GM21737 (cell line): Measurements from ENCODE around the gene CHD9.

Experiments
- ATAC-seq: cut with Tn5 transposase; IDR thresholded peaks from one replicate; pipeline ENCODE4 v1.9.1; 2021; ENCODE audit warnings: mild to moderate bottlenecking, moderate library complexity; ENCODE audit not compliant: unreplicated experiment

CHD9 gene

DNA sequence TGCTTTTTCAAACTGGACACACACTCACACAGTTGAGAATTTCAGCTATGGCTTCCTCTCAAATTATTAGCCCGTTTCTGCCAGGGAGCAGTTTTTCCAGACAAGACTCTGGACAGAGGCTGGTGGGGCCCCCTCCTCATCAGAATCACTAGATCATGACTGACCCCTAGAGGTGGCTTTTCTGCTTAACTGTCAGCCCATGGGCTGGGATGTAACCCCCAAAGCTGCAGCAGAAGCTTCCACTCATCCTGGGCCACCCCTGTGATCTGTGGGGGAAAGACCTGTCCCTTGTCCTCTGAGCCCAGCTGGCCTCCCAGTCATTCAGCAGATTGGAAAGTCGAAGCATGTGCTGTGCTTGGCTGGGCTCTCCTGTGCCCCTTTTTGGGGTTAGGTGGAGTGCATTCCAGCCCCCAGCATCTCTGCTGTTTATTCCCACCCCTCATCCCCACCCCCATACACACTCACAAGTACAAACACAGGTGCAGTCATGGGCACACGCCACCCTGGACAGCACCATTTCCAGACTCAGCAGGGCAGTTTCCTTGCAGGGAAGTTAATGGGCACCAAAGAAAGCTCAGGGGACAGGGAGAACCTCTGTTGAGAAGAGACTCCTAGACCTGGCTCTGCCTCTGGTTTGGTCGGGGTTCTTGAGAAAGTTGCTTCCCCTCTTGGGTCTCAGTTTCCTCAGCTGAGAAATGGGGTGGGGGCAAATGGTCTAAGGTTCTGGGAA is 301.9 kb downstream of the CHD9 start:
- ATAC-seq = no peak

GRCh38 chr16:53357208-53357586 is 302.4 kb downstream of the CHD9 start:
- ATAC-seq = no peak

GRCh38 chr16:53357955-53358354 is 303.2 kb downstream of the CHD9 start:
- no peak for ATAC-seq

DNA sequence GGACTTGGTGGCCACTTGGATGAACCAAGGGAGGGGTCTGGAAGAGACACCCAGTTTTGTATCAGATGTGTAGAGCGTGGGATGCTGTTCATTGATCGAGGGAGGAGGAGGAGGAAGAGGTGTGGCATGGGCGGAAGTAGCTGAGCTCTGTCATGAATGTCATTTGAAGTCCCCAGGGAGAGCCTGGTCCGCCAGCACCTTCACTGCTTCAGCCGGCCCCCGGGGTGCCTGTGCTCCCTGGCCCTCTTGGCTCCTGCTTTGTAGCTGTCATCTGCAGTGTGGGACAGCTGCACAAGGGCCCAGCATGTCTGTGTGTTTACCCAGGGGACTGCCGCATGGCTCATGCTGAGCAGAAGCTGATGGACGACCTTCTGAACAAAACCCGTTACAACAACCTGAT is 304.1 kb downstream of the CHD9 start:
- no peak for ATAC-seq

DNA sequence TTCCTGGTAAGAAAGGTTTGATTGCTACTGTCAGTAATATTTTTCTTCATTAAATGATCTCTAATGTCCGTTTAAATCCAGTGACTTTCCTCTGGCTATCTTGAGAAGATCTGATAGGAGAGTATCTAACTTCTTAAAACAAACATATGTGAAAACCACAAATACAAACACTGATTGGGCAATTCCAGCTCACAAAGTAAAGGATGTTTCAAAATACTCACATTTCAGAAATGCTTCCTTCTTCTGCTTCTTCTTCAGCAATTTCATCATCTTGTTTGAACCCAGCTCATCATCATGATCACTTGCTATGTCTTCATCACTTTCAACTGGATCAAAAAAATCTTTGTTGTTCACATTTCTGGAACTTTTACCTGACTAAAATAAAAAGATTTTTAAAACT is 315.1 kb downstream of the CHD9 start:
- ATAC-seq = no peak

DNA sequence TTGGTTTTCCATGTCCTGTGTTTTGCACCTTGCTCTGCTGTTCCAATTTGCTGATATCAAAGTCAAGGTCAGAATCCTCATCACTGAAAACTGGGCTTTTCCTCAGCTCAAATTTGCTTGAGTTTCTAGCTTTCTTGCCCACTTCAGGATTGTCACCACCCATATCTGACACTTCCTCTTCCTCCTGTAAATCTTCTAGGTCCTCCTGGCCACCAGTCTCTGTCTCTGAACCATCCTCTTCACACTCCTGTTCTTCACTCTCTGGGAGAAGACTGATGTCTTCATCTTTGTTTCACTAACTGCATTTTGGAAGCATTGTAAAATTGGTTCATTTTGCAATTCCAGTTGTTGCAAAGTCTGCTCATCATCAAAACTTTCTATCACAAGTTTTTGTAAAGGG is 316.0 kb downstream of the CHD9 start:
- no peak for ATAC-seq

GRCh38 chr16:53372992-53373871 is 318.4 kb downstream of the CHD9 start:
- ATAC-seq = no peak

- no peak for ATAC-seq
Observed at GRCh38 chr16:53374800-53375199, 320.0 kb downstream of the CHD9 start.

- no peak for ATAC-seq
Observed at GRCh38 chr16:53378138-53378537, 323.3 kb downstream of the CHD9 start.
